Activated T-cell treated with anti-CD3 and anti-CD28 coated beads, Interleukin-2, amount 50 U/mL, for 4 hours (primary cell): Measurements from ENCODE around the gene SCO1. TPM values are rescaled to one million over a fixed set of nuclear protein-coding genes. Genes with fewer than 3 reads are reported as not detected.

ENCODE experiments used
- ATAC-seq, 2 donors: fragments of 200-7000 bp; cut with Tn5 transposase; one replicate each; pipeline ENCODE4 v1.10.0; 2021
- DNase-seq: peaks from one replicate; pipeline ENCODE4 v3.0.0-alpha.2; 2020
- H3K27me3 Mint-ChIP-seq: one replicate; pipeline ENCODE4 v1.8.0; 2021; ENCODE audit warnings: low read depth, mixed read lengths
- H3K36me3 Mint-ChIP-seq: one replicate; pipeline ENCODE4 v1.8.0; 2022; ENCODE audit warnings: mixed read lengths; ENCODE audit not compliant: insufficient read depth
- H3K4me1 Mint-ChIP-seq: one replicate; pipeline ENCODE4 v1.8.0; 2021; ENCODE audit warnings: low read depth, mixed read lengths
- H3K4me3 Mint-ChIP-seq: one replicate; pipeline ENCODE4 v1.8.0; 2021; ENCODE audit warnings: mild to moderate bottlenecking, moderate library complexity, mixed read lengths
- H3K9me3 Mint-ChIP-seq: one replicate; pipeline ENCODE4 v1.8.0; 2021; ENCODE audit warnings: mixed read lengths
- total RNA-seq, 3 donors: library from RNA; stranded (reverse); gene quantifications; one replicate each; pipeline ENCODE4 v1.2.1, GENCODE V29; 2021

The SCO1 gene
- total RNA-seq, 3 donors from 2014 or later = 54.7 to 56.2 (median 55.7) TPM

DNA sequence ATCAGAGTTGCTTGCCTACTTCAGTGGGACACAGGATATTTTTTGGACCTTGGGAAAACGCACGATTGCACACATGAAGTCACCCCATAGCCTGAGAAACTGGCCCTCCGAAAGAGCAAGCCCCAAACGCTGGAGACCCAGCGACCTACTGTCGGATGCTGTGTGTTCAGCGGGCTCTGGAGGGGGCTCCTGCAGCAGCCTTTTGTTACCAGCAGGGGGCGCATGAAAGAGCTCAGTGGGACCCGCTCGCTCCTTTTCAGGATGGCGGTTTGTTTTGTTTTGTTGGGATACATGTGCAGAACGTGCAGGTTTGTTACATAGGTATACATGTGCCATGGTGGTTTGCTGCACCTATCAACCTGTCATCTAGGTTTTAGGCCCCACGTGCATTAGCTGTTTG, 68.6 kb downstream of the SCO1 start:
- Mint-ChIP-seq H3K4me3 (no peak overlapping the region), H3K4me1 (peaks cover 2% of the 10 kb centered on the region), H3K9me3 (no peaks in the 10 kb centered on the region), H3K36me3 (peaks cover 18% of the 10 kb centered on the region), H3K27me3 (no peaks in the 10 kb centered on the region)
- ATAC-seq (no peak), DNase-seq (no peak)

DNA sequence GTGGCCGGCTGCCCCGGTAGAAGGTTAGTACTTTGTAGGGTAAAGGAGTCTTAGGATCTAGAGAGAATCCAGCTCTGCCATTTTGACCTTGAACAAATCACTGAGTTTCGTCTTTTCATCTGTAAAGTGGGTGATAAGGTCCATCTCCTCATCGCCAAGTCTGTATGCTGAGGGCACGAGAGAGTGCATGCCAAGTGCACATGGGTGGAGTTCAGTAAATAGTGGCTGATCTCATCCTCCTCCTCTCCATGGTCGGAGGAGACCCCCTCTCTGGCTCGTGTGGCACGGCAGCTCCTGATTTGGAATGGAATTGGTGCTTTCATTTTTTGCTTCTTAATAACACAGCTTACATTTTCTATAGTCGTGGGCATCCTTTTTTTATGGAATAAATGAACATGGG, 70.9 kb downstream of the SCO1 start:
- Mint-ChIP-seq H3K27me3 (no peaks in the 10 kb centered on the region), H3K36me3 (peaks cover 15% of the 10 kb centered on the region), H3K4me3 (no peak overlapping the region), H3K4me1 (peaks cover 2% of the 10 kb centered on the region), H3K9me3 (no peaks in the 10 kb centered on the region)
- DNase-seq (no peak), ATAC-seq (no peak)

DNA sequence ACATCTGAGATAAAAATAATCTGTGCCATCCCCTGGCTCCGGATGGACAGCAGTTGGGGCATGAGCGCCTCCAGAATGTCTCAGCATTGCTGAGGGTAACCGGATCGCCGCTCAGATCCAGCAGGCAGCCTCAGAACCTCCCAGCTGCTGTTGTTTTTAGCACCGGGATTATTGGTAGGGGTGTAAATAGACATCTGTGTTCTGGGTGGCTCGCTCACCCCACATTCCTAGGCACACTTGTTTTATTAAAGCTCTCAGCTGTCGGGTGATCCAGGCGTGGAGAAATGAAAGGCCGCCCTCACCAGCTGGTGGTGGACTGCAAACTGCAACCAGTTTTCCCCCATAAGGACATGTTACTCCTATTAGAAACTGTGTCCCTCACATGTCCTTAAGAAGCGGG, 72.4 kb downstream of the SCO1 start:
- Mint-ChIP-seq H3K9me3 (no peaks in the 10 kb centered on the region), H3K4me3 (no peak overlapping the region), H3K36me3 (peaks cover 7% of the 10 kb centered on the region), H3K4me1 (no peaks in the 10 kb centered on the region), H3K27me3 (no peaks in the 10 kb centered on the region)
- DNase-seq (no peak), ATAC-seq (no peak)

DNA sequence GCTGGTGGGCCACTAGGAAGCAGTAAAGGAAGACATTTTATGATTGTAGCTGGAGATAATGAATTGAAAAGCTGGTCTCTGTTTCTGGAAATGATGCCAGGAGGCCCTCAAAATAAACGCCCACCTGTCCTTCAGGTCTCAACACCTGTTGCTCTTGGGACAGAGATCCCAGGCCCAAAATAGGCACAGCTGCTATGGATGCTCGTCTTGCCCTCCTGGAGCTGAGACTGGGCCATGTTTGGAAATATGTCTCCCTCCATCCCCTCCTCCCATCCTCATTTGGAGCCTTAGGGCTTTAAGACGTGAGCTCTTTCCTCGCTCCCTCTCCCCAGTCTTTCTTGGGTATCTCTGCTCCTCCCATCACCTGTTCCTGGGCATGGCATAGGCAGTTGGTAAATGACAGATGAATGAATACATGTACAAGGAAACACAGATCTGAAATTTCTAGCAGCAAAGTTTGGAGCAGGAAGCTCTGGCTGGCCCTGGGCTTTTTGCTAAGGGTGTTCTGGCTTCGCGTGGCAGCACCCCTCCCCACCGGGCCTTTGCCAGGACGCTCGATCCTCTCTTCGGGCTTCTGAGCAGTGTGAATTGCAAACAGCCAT, 73.5 kb downstream of the SCO1 start:
- H3K4me1 Mint-ChIP-seq = no peaks in the 10 kb centered on the region
- ATAC-seq (no peak), DNase-seq (no peak)
- no peaks in the 10 kb centered on the region for H3K27me3 Mint-ChIP-seq
- no peak overlapping the region for H3K4me3 Mint-ChIP-seq
- peaks cover 3% of the 10 kb centered on the region for H3K36me3 Mint-ChIP-seq
- H3K9me3 Mint-ChIP-seq = no peaks in the 10 kb centered on the region

DNA sequence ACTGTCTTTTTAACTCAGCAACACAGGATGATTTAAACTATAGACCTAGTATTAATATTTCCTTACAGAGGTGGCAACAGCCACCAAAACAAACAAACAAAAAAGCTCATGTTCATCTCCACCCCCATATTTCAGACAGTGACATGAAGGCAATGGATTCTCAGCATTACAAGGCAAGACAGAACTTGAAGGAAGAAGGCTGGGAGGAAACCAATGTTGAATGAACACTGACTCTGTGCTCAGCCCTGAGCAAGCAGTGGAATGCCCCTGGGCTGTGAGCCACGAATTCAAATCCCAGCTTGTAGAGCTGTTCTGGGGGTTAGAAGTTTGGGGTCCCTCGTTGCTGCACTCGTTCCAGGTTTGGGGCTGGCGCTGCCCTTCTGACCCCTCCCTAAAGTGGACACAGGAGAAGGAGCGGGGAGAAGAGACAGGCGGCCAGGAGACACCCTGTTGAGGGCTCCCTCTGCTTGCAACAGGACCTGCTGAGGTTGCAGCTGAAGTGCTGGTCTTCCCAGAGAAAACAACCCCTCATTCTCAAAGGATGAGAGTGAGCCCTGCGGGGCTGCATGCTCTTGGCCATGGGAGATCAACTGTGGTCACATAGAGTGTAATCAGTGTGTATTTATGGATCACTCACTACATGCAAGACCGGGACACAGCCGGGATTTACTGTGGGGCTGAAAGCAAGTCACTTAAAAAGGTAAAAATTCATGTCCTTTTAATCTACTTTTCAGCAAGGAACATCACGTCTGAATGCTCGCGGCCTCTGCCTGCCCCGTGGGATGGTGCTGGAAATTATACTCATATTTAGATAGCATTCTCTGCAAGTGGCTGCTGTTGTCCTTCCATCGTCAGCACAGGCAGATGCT, 74.5 kb downstream of the SCO1 start:
- no peaks in the 10 kb centered on the region for H3K4me1 Mint-ChIP-seq
- no peak overlapping the region for H3K4me3 Mint-ChIP-seq
- no peak for DNase-seq
- H3K9me3 Mint-ChIP-seq = no peaks in the 10 kb centered on the region
- no peaks in the 10 kb centered on the region for H3K27me3 Mint-ChIP-seq
- H3K36me3 Mint-ChIP-seq = no peaks in the 10 kb centered on the region
- ATAC-seq = no peak

Other genes starting within 250 kb of the SCO1 start
- gene MYH4, start 228.0 kb downstream of the SCO1 start, total RNA-seq = not detected
- gene MYH1, start 179.0 kb downstream of the SCO1 start, total RNA-seq = not detected
- not detected for gene MYH2, start 147.9 kb downstream of the SCO1 start, total RNA-seq
- 1 to 10 TPM; 3.2 to 5.1 (median 4.1) TPM for gene MYH3, start 40.2 kb downstream of the SCO1 start, total RNA-seq
- 1 to 10 TPM; 5.9 to 7.7 (median 7.6) TPM for gene ADPRM, start 61 bp upstream of the SCO1 start, total RNA-seq
- 1 to 10 TPM; 1.7 to 3.0 (median 1.8) TPM for gene TMEM220, start 32.5 kb upstream of the SCO1 start, total RNA-seq
- gene TMEM238L, start 106.6 kb upstream of the SCO1 start, total RNA-seq = not detected
- not detected for gene PIRT, start 140.6 kb upstream of the SCO1 start, total RNA-seq